ENCODE measurements around the gene MRGPRD. TPM values are rescaled to one million over a fixed set of nuclear protein-coding genes. Genes with fewer than 3 reads are reported as not detected.

MRGPRD gene
- total RNA-seq, 1 experiment from 2014 or later: not detected

GRCh38 chr11:68948935-68949334 lies 31.9 kb downstream of the MRGPRD start:
- Mint-ChIP-seq H3K4me1 (ENCODE audit: insufficient read depth, unreplicated experiment) (no peaks in the 10 kb centered on the region), H3K4me3 (ENCODE audit: unreplicated experiment) (no peak overlapping the region), H3K36me3 (ENCODE audit: insufficient read depth, unreplicated experiment) (no peaks in the 10 kb centered on the region), H3K27me3 (ENCODE audit: insufficient read depth, unreplicated experiment) (peaks cover 11% of the 10 kb centered on the region), H3K9me3 (ENCODE audit: unreplicated experiment) (no peaks in the 10 kb centered on the region), H3K27ac (ENCODE audit: low read depth, unreplicated experiment) (no peak overlapping the region)
- CTCF ChIA-PET: interaction anchor here (0.6 kb wide), 1 partner anchor 722 kb away, joined by 3 read pairs; no protein-coding TSS in a partner anchor
- POLR2A ChIA-PET: no interaction called here
- no peak for DNase-seq (ENCODE audit: unreplicated experiment)
- BruUV-seq (replicated peaks): no TSS peak
- intact Hi-C loops (cut with micrococcal nuclease): no loop called here
- TF ChIP-seq CTCF (IDR thresholded peaks at IDR 0.05; ENCODE audit: unreplicated experiment): no peak

DNA sequence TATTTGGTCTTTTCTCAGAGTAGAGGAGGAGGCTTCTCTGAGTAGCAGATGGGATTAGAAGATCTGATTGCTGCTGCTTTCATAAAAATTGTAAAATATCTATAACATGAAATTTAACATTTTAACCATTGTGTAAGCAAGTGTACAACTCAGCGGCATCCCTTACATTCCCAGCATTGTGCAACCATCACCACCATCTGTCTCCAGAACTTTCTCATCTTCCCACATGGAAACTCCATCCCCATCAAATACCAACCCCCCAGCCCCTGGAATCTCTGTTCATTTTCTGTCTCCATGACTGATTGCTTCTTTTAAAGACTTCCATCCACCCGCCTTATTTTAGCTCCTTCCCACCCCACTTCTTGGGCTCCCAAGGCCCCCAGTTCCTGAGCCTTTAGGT lies 32.3 kb downstream of the MRGPRD start:
- Mint-ChIP-seq H3K27me3 (ENCODE audit: insufficient read depth, unreplicated experiment) (peaks cover 11% of the 10 kb centered on the region), H3K9me3 (ENCODE audit: unreplicated experiment) (no peaks in the 10 kb centered on the region), H3K36me3 (ENCODE audit: insufficient read depth, unreplicated experiment) (no peaks in the 10 kb centered on the region), H3K4me3 (ENCODE audit: unreplicated experiment) (no peak overlapping the region), H3K27ac (ENCODE audit: low read depth, unreplicated experiment) (no peak overlapping the region), H3K4me1 (ENCODE audit: insufficient read depth, unreplicated experiment) (no peaks in the 10 kb centered on the region)
- ChIA-PET POLR2A (no interaction called here), CTCF (interaction anchor here (0.6 kb wide), 1 partner anchor 722 kb away, joined by 3 read pairs; no protein-coding TSS in a partner anchor)
- TF ChIP-seq CTCF (IDR thresholded peaks at IDR 0.05; ENCODE audit: unreplicated experiment): no peak
- no TSS peak for BruUV-seq (replicated peaks)
- no peak for DNase-seq (ENCODE audit: unreplicated experiment)
- intact Hi-C loops (cut with micrococcal nuclease): no loop called here

DNA sequence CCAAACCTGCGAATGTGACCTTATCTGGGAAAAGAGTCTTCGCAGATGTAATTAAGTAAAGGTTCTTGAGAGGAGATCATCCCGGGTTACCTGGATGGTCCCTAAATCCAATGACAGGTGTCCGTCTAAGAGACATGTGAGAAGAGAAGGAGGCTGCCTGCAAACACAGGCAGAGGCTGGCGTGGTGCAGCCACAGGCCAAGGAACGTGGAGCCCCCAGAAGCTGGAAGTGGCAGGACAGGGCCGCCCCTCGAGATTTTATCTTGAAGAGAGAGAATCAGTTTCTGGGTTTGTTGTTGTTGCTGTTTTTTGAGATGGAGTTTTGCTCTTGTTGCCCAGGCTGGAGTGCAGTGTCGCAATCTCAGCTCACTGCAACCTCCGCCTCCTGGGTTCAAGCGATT lies 33.6 kb downstream of the MRGPRD start:
- CTCF ChIA-PET: interaction anchor here (0.5 to 0.7 kb wide), 2 partner anchors 9 to 1726 kb away, joined by 4 to 10 read pairs; no protein-coding TSS in a partner anchor
- POLR2A ChIA-PET: no interaction called here
- Mint-ChIP-seq H3K27me3 (ENCODE audit: insufficient read depth, unreplicated experiment) (peaks cover 11% of the 10 kb centered on the region), H3K4me3 (ENCODE audit: unreplicated experiment) (no peak overlapping the region), H3K9me3 (ENCODE audit: unreplicated experiment) (no peaks in the 10 kb centered on the region), H3K4me1 (ENCODE audit: insufficient read depth, unreplicated experiment) (no peaks in the 10 kb centered on the region), H3K36me3 (ENCODE audit: insufficient read depth, unreplicated experiment) (no peaks in the 10 kb centered on the region), H3K27ac (ENCODE audit: low read depth, unreplicated experiment) (no peak overlapping the region)
- DNase-seq (ENCODE audit: unreplicated experiment): no peak
- no peak for TF ChIP-seq CTCF (IDR thresholded peaks at IDR 0.05; ENCODE audit: unreplicated experiment)
- no TSS peak for BruUV-seq (replicated peaks)
- intact Hi-C loops (cut with micrococcal nuclease): no loop called here

GRCh38 chr11:68946416-68947090 lies 34.2 kb downstream of the MRGPRD start:
- DNase-seq (ENCODE audit: unreplicated experiment): peak; percentile 15
- no peak for TF ChIP-seq CTCF (IDR thresholded peaks at IDR 0.05; ENCODE audit: unreplicated experiment)
- H3K4me1 Mint-ChIP-seq (ENCODE audit: insufficient read depth, unreplicated experiment): no peaks in the 10 kb centered on the region
- peaks cover 11% of the 10 kb centered on the region for H3K27me3 Mint-ChIP-seq (ENCODE audit: insufficient read depth, unreplicated experiment)
- no peak overlapping the region for H3K4me3 Mint-ChIP-seq (ENCODE audit: unreplicated experiment)
- POLR2A ChIA-PET: no interaction called here
- no peaks in the 10 kb centered on the region for H3K9me3 Mint-ChIP-seq (ENCODE audit: unreplicated experiment)
- CTCF ChIA-PET: no interaction called here
- no peak overlapping the region for H3K27ac Mint-ChIP-seq (ENCODE audit: low read depth, unreplicated experiment)
- H3K36me3 Mint-ChIP-seq (ENCODE audit: insufficient read depth, unreplicated experiment): no peaks in the 10 kb centered on the region
- BruUV-seq (replicated peaks): no TSS peak
- intact Hi-C loops (cut with micrococcal nuclease): no loop called here

Data from MCF 10A (cell line).